Measurements from ENCODE around the gene RAN. TPM values are rescaled to one million over a fixed set of nuclear protein-coding genes. Genes with fewer than 3 reads are reported as not detected.

Gene RAN
- total and polyA plus RNA-seq, 9 of the 15 experiments (the other 6 are each of a cell fraction or from before 2014, with no cell fraction given): 1,687 to 3,820 (median 2,300) TPM

GRCh38 chr12:130872179-130873096 is 572 bp downstream of the RAN start (continued):
- 0 out of 2 replicates have a peak, but pooled peaks have one; percentile 34 for TF ChIP-seq AFF4 (CRISPR knock-in tag; IDR thresholded peaks at IDR 0.05)
- no peak for TF ChIP-seq BCOR (IDR thresholded peaks at IDR 0.05)
- TF ChIP-seq EP400 (IDR thresholded peaks at IDR 0.05): peak; percentile 86
- TF ChIP-seq BRF2 (IDR thresholded peaks at IDR 0.05; ENCODE audit: borderline replicate concordance, insufficient read depth, insufficient read length): no peak
- no peak for TF ChIP-seq ZNF263 (CRISPR knock-in tag; IDR thresholded peaks at IDR 0.05; ENCODE audit: borderline replicate concordance)
- no peak for TF ChIP-seq BRF1 (IDR thresholded peaks at IDR 0.05; ENCODE audit: borderline replicate concordance, extremely low read depth, insufficient read length)
- peak; percentile 32 for TF ChIP-seq TAF1 (IDR thresholded peaks at IDR 0.05; ENCODE audit: control insufficient read depth, extremely low read depth, insufficient read depth, low read length, severe bottlenecking)
- TF ChIP-seq HMGN3 (IDR thresholded peaks at IDR 0.05; ENCODE audit: borderline replicate concordance, extremely low read depth, insufficient read length, low read depth, low read length): peak; percentile 4
- no peak for TF ChIP-seq THRAP3 (IDR thresholded peaks at IDR 0.05; ENCODE audit: borderline replicate concordance)
- TF ChIP-seq KLF13 (tag; IDR thresholded peaks at IDR 0.05; ENCODE audit: borderline replicate concordance, low read depth): no peak
- no peak for TF ChIP-seq IRF2 (CRISPR knock-in tag; IDR thresholded peaks at IDR 0.05)
- peak in 1 of 3 experiments; percentile 62; a peak in 2 of 6 replicates for TF ChIP-seq ZBTB11 (CRISPR knock-in tag; IDR thresholded peaks at IDR 0.05)
- TF ChIP-seq ZBTB2 (IDR thresholded peaks at IDR 0.05): no peak

Measured in K562 (cell line).